GM12878 (cell line): ENCODE measurements around the gene ARRDC1. TPM values are rescaled to one million over a fixed set of nuclear protein-coding genes. Genes with fewer than 3 reads are reported as not detected.

ENCODE experiments used
- ATAC-seq: fragments of 200-7000 bp; cut with Tn5 transposase; 3 replicates; pipeline ENCODE4 v1.9.1; 2020; ENCODE audit warnings: mild to moderate bottlenecking, moderate library complexity
- BruUV-seq: library from RNA; stranded (reverse); fragments of 400-500 nt; replicated peaks from 2 replicates; lab custom pipeline; 2021; lab: Mats Ljungman, UMichigan
- CTCF ChIA-PET: fragments of 300-600 bp; sonication (Branson Sonifier 250); formaldehyde crosslinking; extraction: SDS; loops from one replicate; lab custom pipeline; 2021; ENCODE audit warnings: inconsistent platforms; lab: Yijun Ruan, JAX
- POLR2A ChIA-PET: fragments of 350-600 bp; formaldehyde crosslinking; extraction: SDS; loops from one replicate; lab custom pipeline; 2021; ENCODE audit warnings: inconsistent platforms; lab: Charles Lee
- RAD21 ChIA-PET: fragments of 300-600 bp; sonication (Branson Sonifier 250); formaldehyde crosslinking; loops from one replicate; lab custom pipeline; 2023; ENCODE audit warnings: antibody characterized with exemption; ENCODE audit not compliant: unreplicated experiment; lab: Charles Lee
- SMC1A ChIA-PET: fragments of 300-600 bp; sonication (Branson Sonifier 250); formaldehyde crosslinking; loops from one replicate; lab custom pipeline; 2023; ENCODE audit not compliant: unreplicated experiment, uncharacterized antibody; lab: Charles Lee
- DNase-seq: peaks from one replicate; pipeline ENCODE4 v3.0.0-alpha.2; 2011; ENCODE audit warnings: low read depth, low spot score
- FAIRE-seq: peaks from 3 replicates; lab custom pipeline; 2011; peaks lifted over from hg19 to GRCh38; lab: Jason Lieb, UNC
- H2AFZ ChIP-seq: 2 replicates; pipeline ENCODE4 v1.6.0; 2011; ENCODE audit warnings: low read depth, low read length, control low read depth; ENCODE audit not compliant: control insufficient read depth
- H3K27ac ChIP-seq: 2 replicates; pipeline ENCODE4 v1.5.1; 2011; ENCODE audit warnings: control low read depth; ENCODE audit not compliant: control insufficient read depth, insufficient read depth
- H3K27me3 ChIP-seq, 2 experiments: replicated peaks in 1 of 2; 2 replicates each; pipeline versions ENCODE4 v1.6.0 to v1.6.1; 2011; ENCODE audit warnings: low read length in 1 of 2; ENCODE audit not compliant: control insufficient read depth in 2 of 2, insufficient read depth in 2 of 2
- H3K36me3 ChIP-seq, 2 experiments: 2 replicates each; pipeline ENCODE4 v1.5.1; 2011; ENCODE audit warnings: low read length in 1 of 2; ENCODE audit not compliant: control insufficient read depth in 2 of 2, insufficient read depth in 2 of 2
- H3K4me1 ChIP-seq: 2 replicates; pipeline ENCODE4 v1.6.1; 2011; ENCODE audit warnings: mild to moderate bottlenecking, low read length, moderate library complexity, mixed read lengths; ENCODE audit not compliant: control insufficient read depth, insufficient read depth
- H3K4me2 ChIP-seq: 2 replicates; pipeline ENCODE4 v1.6.0; 2011; ENCODE audit warnings: control low read depth; ENCODE audit not compliant: control insufficient read depth, insufficient read depth
- H3K4me3 ChIP-seq: fragments of 200-600 bp; sonication (generic); 2 replicates; pipeline ENCODE4 v1.5.1; 2016
- H3K79me2 ChIP-seq: 2 replicates; pipeline ENCODE4 v1.6.0; 2011; ENCODE audit warnings: low read length; ENCODE audit not compliant: control insufficient read depth, insufficient read depth
- H3K9ac ChIP-seq: 2 replicates; pipeline ENCODE4 v1.8.0; 2011; ENCODE audit warnings: low read length, control low read depth, mixed read lengths; ENCODE audit not compliant: control insufficient read depth, insufficient read depth
- H3K9me3 ChIP-seq: replicated peaks from 3 replicates; pipeline ENCODE4 v1.5.1; 2011; ENCODE audit warnings: mild to moderate bottlenecking, low read length; ENCODE audit not compliant: control insufficient read depth, insufficient read depth
- H4K20me1 ChIP-seq: 2 replicates; pipeline ENCODE4 v1.6.0; 2011; ENCODE audit not compliant: control insufficient read depth, insufficient read depth
- CBFB ChIP-seq: IDR thresholded peaks from 2 replicates; pipeline ENCODE4 v1.6.1; 2016; ENCODE audit warnings: antibody characterized with exemption, low read depth
- CBX3 ChIP-seq: fragments of 200-600 bp; sonication (generic); IDR thresholded peaks from 2 replicates; pipeline ENCODE4 v1.6.1; 2016; ENCODE audit warnings: low read depth, borderline replicate concordance
- EP300 ChIP-seq, 2 experiments: fragments of 150-350 bp in 1 of 2; IDR thresholded peaks; 2 replicates each; pipeline ENCODE4 v1.6.1; 2011 to 2012; ENCODE audit warnings: low read depth in 2 of 2, low read length in 2 of 2, borderline replicate concordance in 1 of 2, improper control_type of control experiment in 1 of 2, inconsistent platforms in 1 of 2; ENCODE audit not compliant: control insufficient read depth in 1 of 2
- HSF1 ChIP-seq: fragments of 150-350 bp; IDR thresholded peaks from 2 replicates; pipeline ENCODE4 v1.6.1; 2014; ENCODE audit warnings: mild to moderate bottlenecking, low read depth, low read length
- JUND ChIP-seq: IDR thresholded peaks from 2 replicates; pipeline ENCODE4 v1.6.1; 2012; ENCODE audit warnings: low read depth, mild to moderate bottlenecking, low read length, improper control_type of control experiment, moderate library complexity
- PML ChIP-seq: IDR thresholded peaks from 2 replicates; pipeline ENCODE4 v1.6.1; 2012; ENCODE audit warnings: low read length, inconsistent platforms
- POLR2AphosphoS5 ChIP-seq: IDR thresholded peaks from 2 replicates; pipeline ENCODE4 v1.6.1; 2011; ENCODE audit warnings: mild to moderate bottlenecking, low read length, inconsistent platforms
- RAD21 ChIP-seq: IDR thresholded peaks from 2 replicates; pipeline ENCODE4 v1.6.1; 2011; ENCODE audit warnings: mild to moderate bottlenecking, low read depth, low read length, moderate library complexity; ENCODE audit not compliant: insufficient read depth
- RCOR1 ChIP-seq: conservative IDR thresholded peaks from 2 replicates; pipeline ENCODE4 v1.6.1; 2012; ENCODE audit warnings: low read depth, low read length, improper control_type of control experiment
- SMARCA5 ChIP-seq: fragments of 450-650 bp; IDR thresholded peaks from 2 replicates; pipeline ENCODE4 v1.6.1; 2017; ENCODE audit warnings: mild to moderate bottlenecking
- TAF1 ChIP-seq: IDR thresholded peaks from 2 replicates; pipeline ENCODE4 v1.6.1; 2011; ENCODE audit warnings: mild to moderate bottlenecking, low read depth, low read length, borderline replicate concordance
- WGBS: methylation state at CpG from one replicate; pipeline ENCODE4 v1.1.6; 2016; ENCODE audit warnings: low lambda C conversion rate; ENCODE audit not compliant: insufficient replicate concordance, insufficient coverage; ENCODE audit errors: missing lambda C conversion rate; 5-methylcytosine and 5-hydroxymethylcytosine counted together
- in situ Hi-C: fragments of 300-500 bp; cut with MboI; formaldehyde crosslinking; loops from 9 replicates; pipeline ENCODE4 v1.14.3; 2018; ENCODE audit warnings: mixed read lengths
- intact Hi-C: fragments of 100-400 bp; cut with micrococcal nuclease; formaldehyde crosslinking; loops from one replicate; pipeline ENCODE4 v1.14.2; 2022; ENCODE audit not compliant: unreplicated experiment
- polyA plus RNA-seq, 11 experiments: library from polyadenylated mRNA; depleted of rRNA in 4 of 11; unstranded in 6 of 11; stranded (reverse) in 5 of 11; fragments of >200 nt; fragmentation: Nextera tagmentation in 4 of 11; fragmentation: Illumina TruSeq in 1 of 11; extraction: Ambion mirVana in 4 of 11; extraction: Trizol in 1 of 11; gene quantifications; 1 replicate in 1 of 11; 2 replicates in 10 of 11; pipeline versions ENCODE4 v1.2.1 to v1.2.3, GENCODE V29; 2011 to 2016; ENCODE audit warnings: inconsistent platforms in 2 of 11, missing spikeins in 2 of 11, low read depth in 1 of 11
- total RNA-seq, 4 experiments: library from RNA; depleted of rRNA in 3 of 4; stranded (reverse); fragments of >200 nt in 3 of 4; fragmentation: Illumina TruSeq in 1 of 4; extraction: Trizol in 1 of 4; gene quantifications; 2 replicates each; pipeline versions ENCODE4 v1.2.1 to v1.2.3, GENCODE V29; 2013 to 2021
- TF ChIP-seq, protein P1 (sequence below): fragments of 450-650 bp; IDR thresholded peaks from 2 replicates; pipeline ENCODE4 v1.6.1; 2017; ENCODE audit warnings: low read depth, mild to moderate bottlenecking, moderate library complexity
- TF ChIP-seq, protein P2 (sequence below): IDR thresholded peaks from 2 replicates; pipeline ENCODE4 v1.6.1; 2011; ENCODE audit warnings: mild to moderate bottlenecking, low read depth, low read length, moderate library complexity; ENCODE audit not compliant: insufficient replicate concordance
- TF ChIP-seq, protein P3 (sequence below): fragments of 450-650 bp; IDR thresholded peaks from 2 replicates; pipeline ENCODE4 v1.6.1; 2017; ENCODE audit warnings: mild to moderate bottlenecking
- TF ChIP-seq, protein P4 (sequence below): fragments of 450-650 bp; formaldehyde crosslinking; IDR thresholded peaks from 2 replicates; pipeline ENCODE4 v1.5.0; 2022; ENCODE audit warnings: mild to moderate bottlenecking, missing genetic modification characterization

ARRDC1 gene
- total and polyA plus RNA-seq, 10 of the 15 experiments (the other 5 are each of a cell fraction or from before 2014, with no cell fraction given), result 0.23 to 34.4 (median 20.9) TPM

DNA sequence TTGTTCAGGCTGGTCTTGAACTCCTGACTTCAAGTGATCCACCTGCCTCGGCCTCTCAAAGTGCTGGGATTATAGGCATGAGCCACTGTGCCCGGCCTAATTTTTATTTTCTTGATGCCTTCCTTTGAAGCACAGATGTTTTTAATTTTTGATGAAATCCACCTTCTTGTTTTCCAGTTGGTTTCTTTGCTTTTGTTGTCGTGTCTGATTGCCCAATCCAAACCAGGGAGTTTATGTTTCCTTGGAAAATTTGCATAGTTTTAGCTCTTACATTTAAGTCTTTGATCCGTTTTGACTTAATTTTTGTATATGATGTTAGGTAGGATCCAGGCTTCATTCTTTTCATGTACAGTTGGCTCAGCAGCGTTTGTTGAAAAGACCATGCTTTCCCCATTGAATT is 28.5 kb downstream of the ARRDC1 start:
- H3K79me2 ChIP-seq, result peaks cover 73% of the 10 kb centered on the region
- DNase-seq (no peak), ATAC-seq (no peak)
- H3K27me3 ChIP-seq, result no peaks in the 10 kb centered on the region
- ChIA-PET CTCF (no interaction called here), POLR2A (no interaction called here)
- no peak overlapping the region for H3K9ac ChIP-seq
- TF ChIP-seq, protein P1, sequence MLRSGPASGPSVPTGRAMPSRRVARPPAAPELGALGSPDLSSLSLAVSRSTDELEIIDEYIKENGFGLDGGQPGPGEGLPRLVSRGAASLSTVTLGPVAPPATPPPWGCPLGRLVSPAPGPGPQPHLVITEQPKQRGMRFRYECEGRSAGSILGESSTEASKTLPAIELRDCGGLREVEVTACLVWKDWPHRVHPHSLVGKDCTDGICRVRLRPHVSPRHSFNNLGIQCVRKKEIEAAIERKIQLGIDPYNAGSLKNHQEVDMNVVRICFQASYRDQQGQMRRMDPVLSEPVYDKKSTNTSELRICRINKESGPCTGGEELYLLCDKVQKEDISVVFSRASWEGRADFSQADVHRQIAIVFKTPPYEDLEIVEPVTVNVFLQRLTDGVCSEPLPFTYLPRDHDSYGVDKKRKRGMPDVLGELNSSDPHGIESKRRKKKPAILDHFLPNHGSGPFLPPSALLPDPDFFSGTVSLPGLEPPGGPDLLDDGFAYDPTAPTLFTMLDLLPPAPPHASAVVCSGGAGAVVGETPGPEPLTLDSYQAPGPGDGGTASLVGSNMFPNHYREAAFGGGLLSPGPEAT, result no peak
- TF ChIP-seq RAD21, result no peak
- TF ChIP-seq CBFB, result no peak
- no peak for TF ChIP-seq POLR2AphosphoS5
- TF ChIP-seq SMARCA5, result no peak
- TF ChIP-seq, protein P2, sequence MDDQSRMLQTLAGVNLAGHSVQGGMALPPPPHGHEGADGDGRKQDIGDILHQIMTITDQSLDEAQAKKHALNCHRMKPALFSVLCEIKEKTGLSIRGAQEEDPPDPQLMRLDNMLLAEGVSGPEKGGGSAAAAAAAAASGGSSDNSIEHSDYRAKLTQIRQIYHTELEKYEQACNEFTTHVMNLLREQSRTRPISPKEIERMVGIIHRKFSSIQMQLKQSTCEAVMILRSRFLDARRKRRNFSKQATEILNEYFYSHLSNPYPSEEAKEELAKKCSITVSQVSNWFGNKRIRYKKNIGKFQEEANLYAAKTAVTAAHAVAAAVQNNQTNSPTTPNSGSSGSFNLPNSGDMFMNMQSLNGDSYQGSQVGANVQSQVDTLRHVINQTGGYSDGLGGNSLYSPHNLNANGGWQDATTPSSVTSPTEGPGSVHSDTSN, result no peak
- TF ChIP-seq RCOR1, result no peak
- TF ChIP-seq HSF1, result no peak
- TF ChIP-seq PML, result no peak
- TF ChIP-seq CBX3, result no peak
- TF ChIP-seq, protein P3, sequence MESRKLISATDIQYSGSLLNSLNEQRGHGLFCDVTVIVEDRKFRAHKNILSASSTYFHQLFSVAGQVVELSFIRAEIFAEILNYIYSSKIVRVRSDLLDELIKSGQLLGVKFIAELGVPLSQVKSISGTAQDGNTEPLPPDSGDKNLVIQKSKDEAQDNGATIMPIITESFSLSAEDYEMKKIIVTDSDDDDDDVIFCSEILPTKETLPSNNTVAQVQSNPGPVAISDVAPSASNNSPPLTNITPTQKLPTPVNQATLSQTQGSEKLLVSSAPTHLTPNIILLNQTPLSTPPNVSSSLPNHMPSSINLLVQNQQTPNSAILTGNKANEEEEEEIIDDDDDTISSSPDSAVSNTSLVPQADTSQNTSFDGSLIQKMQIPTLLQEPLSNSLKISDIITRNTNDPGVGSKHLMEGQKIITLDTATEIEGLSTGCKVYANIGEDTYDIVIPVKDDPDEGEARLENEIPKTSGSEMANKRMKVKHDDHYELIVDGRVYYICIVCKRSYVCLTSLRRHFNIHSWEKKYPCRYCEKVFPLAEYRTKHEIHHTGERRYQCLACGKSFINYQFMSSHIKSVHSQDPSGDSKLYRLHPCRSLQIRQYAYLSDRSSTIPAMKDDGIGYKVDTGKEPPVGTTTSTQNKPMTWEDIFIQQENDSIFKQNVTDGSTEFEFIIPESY, result no peak
- no peak for TF ChIP-seq EP300 (IDR thresholded peaks at IDR 0.05; ENCODE audit: borderline replicate concordance in 1 of 2, control insufficient read depth in 1 of 2, low read depth in 2 of 2, low read length in 2 of 2)
- TF ChIP-seq JUND, result no peak
- TF ChIP-seq, protein P4, sequence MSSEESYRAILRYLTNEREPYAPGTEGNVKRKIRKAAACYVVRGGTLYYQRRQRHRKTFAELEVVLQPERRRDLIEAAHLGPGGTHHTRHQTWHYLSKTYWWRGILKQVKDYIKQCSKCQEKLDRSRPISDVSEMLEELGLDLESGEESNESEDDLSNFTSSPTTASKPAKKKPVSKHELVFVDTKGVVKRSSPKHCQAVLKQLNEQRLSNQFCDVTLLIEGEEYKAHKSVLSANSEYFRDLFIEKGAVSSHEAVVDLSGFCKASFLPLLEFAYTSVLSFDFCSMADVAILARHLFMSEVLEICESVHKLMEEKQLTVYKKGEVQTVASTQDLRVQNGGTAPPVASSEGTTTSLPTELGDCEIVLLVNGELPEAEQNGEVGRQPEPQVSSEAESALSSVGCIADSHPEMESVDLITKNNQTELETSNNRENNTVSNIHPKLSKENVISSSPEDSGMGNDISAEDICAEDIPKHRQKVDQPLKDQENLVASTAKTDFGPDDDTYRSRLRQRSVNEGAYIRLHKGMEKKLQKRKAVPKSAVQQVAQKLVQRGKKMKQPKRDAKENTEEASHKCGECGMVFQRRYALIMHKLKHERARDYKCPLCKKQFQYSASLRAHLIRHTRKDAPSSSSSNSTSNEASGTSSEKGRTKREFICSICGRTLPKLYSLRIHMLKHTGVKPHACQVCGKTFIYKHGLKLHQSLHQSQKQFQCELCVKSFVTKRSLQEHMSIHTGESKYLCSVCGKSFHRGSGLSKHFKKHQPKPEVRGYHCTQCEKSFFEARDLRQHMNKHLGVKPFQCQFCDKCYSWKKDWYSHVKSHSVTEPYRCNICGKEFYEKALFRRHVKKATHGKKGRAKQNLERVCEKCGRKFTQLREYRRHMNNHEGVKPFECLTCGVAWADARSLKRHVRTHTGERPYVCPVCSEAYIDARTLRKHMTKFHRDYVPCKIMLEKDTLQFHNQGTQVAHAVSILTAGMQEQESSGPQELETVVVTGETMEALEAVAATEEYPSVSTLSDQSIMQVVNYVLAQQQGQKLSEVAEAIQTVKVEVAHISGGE, result no peak
- no peak for TF ChIP-seq TAF1
- TF ChIP-seq, all 136 proteins: peak for 0
- 89% methylated on average over 5 of the region's 5 CpGs for WGBS
- no peak for FAIRE-seq
- H3K4me1 ChIP-seq, result peaks cover 16% of the 10 kb centered on the region
- H4K20me1 ChIP-seq, result no peaks in the 10 kb centered on the region
- in situ Hi-C loops (no loop called here), intact Hi-C loops (no loop called here)
- no peak overlapping the region for H2AFZ ChIP-seq
- no peak overlapping the region for H3K27ac ChIP-seq
- no peaks in the 10 kb centered on the region; a peak in 2 of 4 replicates for H3K36me3 ChIP-seq
- SMC1A ChIA-PET, result no interaction called here
- no peaks in the 10 kb centered on the region for H3K9me3 ChIP-seq
- BruUV-seq, result no TSS peak
- no peak overlapping the region for H3K4me2 ChIP-seq
- RAD21 ChIA-PET, result no interaction called here
- H3K4me3 ChIP-seq, result no peak overlapping the region
